ENCODE results near the gene PGLYRP4. TPM values are rescaled to one million over a fixed set of nuclear protein-coding genes. Genes with fewer than 3 reads are reported as not detected.

PGLYRP4 gene
- total RNA-seq, 1 donor from 2014 or later, result not detected

DNA sequence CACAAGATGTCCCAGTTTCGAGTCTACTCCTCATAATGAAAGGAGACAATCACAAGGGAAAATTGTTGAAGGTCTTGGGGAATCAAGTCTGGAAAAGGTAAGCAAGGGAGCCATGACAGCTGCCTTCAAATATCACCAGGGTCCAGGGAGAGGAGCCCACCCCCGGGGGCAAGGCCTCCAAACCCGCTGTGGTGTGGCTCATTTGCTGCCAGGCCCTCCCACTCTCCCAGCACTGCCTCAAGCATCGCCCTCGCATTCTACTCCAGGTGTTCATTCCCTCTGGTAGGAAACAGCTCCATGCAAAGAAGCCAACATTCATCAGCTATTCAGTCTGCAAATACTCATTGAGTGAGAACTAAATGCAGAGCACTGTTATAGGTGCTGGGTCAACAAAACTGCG is 17.6 kb upstream of the PGLYRP4 start:
- DNase-seq (no peak), ATAC-seq (no peak)
- TF ChIP-seq, protein P1, sequence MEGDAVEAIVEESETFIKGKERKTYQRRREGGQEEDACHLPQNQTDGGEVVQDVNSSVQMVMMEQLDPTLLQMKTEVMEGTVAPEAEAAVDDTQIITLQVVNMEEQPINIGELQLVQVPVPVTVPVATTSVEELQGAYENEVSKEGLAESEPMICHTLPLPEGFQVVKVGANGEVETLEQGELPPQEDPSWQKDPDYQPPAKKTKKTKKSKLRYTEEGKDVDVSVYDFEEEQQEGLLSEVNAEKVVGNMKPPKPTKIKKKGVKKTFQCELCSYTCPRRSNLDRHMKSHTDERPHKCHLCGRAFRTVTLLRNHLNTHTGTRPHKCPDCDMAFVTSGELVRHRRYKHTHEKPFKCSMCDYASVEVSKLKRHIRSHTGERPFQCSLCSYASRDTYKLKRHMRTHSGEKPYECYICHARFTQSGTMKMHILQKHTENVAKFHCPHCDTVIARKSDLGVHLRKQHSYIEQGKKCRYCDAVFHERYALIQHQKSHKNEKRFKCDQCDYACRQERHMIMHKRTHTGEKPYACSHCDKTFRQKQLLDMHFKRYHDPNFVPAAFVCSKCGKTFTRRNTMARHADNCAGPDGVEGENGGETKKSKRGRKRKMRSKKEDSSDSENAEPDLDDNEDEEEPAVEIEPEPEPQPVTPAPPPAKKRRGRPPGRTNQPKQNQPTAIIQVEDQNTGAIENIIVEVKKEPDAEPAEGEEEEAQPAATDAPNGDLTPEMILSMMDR (IDR thresholded peaks at IDR 0.05), result no peak
- no peak overlapping the region for H3K27ac ChIP-seq
- peaks cover 10% of the 10 kb centered on the region for H3K4me1 ChIP-seq
- H3K27me3 ChIP-seq, result no peaks in the 10 kb centered on the region
- H3K9me3 ChIP-seq, result no peaks in the 10 kb centered on the region
- intact Hi-C loops (cut with DNase I), result no loop called here
- H3K4me3 ChIP-seq, result no peak overlapping the region
- no peaks in the 10 kb centered on the region for H3K36me3 ChIP-seq

DNA sequence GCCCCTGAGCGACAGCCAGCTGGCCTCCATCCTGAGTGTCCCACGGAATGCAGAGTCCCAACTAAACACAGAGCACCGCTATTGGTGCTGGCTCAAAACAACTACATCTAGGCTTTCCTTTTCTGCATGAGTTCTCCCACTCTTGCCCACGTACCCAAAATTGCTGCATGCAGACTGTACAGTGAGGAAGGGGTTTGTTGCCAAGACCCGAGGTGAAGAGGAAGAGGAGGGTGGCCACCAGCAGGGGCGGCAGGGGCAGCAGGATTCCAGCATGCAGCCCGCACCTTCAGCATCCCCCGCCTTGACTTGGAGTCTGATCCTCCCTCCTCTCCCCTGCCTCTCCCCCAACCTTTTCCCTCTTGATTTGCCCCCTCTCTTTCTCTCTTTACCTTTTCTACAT is 17.1 kb upstream of the PGLYRP4 start:
- peaks cover 10% of the 10 kb centered on the region for H3K4me1 ChIP-seq
- H3K9me3 ChIP-seq, result no peaks in the 10 kb centered on the region
- ATAC-seq (no peak), DNase-seq (no peak)
- no peaks in the 10 kb centered on the region for H3K36me3 ChIP-seq
- TF ChIP-seq, protein P1 (IDR thresholded peaks at IDR 0.05), result no peak
- no peak overlapping the region for H3K4me3 ChIP-seq
- H3K27ac ChIP-seq, result no peak overlapping the region
- intact Hi-C loops (cut with DNase I), result no loop called here
- no peaks in the 10 kb centered on the region for H3K27me3 ChIP-seq

DNA sequence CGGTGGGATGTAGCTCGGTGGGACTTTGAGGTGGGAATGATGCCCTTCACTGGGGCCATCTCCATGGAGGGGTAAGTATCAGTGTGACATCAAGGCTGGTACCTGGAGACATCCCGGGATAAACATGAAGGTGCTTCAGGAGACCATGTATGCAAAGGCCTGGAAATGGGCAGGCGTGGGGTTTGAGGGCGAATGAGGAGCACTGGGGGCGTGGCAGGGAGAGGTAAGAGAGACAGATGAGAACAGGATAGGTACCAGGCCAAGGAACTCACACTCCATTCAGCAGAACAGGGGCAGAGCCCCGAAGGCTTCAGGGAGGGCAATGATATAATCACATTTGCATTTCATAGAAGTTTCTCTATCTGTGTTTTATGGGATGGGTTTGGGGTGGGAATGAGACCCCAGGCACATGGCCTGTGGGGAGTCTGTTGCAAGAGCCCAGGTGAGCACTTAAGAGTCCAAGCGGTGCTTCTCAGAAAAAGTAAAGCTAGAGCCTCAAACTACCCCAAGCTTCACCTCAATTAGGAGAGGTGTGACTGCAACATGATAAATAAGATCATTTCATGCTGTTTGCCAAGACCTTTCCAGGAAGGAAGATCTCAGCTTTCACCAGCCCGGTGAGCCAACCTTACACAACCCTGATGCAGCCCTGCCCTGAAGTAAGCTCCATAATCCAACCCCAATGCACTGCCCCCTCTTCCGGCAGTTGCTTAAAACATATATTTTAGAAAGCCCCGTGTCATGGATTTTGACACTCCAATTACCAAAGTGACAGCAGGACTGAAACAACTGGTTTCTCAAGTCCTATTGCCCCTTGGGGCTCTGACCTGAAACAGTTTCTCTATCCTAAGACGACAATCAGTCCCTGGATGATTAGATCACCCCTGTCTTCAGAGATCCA is 16.4 kb upstream of the PGLYRP4 start:
- intact Hi-C loops (cut with DNase I), result no loop called here
- ATAC-seq (peak; percentile 21), DNase-seq (no peak)
- TF ChIP-seq, protein P1 (IDR thresholded peaks at IDR 0.05), result no peak
- no peak overlapping the region for H3K4me3 ChIP-seq
- no peaks in the 10 kb centered on the region for H3K27me3 ChIP-seq
- no peaks in the 10 kb centered on the region for H3K36me3 ChIP-seq
- H3K4me1 ChIP-seq, result peaks cover 10% of the 10 kb centered on the region
- no peaks in the 10 kb centered on the region for H3K9me3 ChIP-seq
- H3K27ac ChIP-seq, result no peak overlapping the region

DNA sequence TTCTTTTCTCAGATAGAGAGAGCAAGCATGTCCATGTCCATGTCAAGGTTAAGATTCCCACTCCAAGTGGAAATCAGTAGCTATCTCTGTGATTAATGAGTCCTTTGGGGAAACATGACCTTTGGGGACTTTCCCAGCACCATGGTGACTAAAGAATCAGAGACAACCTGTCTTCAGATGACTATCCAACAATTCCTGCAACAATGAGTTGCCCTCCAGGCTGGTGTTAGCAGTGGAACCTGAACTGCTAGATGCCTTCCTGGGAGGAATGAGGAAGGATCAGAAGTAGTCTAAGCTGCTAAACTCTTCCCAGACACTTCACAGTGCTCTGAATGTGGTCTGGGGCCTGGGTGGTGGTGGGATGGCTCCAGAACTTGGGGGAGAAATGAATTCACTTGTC is 15.5 kb upstream of the PGLYRP4 start:
- H3K27ac ChIP-seq, result no peak overlapping the region
- H3K9me3 ChIP-seq, result no peaks in the 10 kb centered on the region
- no peaks in the 10 kb centered on the region for H3K27me3 ChIP-seq
- ATAC-seq (no peak), DNase-seq (no peak)
- no peaks in the 10 kb centered on the region for H3K36me3 ChIP-seq
- TF ChIP-seq, protein P1 (IDR thresholded peaks at IDR 0.05), result no peak
- intact Hi-C loops (cut with DNase I), result no loop called here
- no peak overlapping the region for H3K4me3 ChIP-seq
- H3K4me1 ChIP-seq, result peaks cover 10% of the 10 kb centered on the region

DNA sequence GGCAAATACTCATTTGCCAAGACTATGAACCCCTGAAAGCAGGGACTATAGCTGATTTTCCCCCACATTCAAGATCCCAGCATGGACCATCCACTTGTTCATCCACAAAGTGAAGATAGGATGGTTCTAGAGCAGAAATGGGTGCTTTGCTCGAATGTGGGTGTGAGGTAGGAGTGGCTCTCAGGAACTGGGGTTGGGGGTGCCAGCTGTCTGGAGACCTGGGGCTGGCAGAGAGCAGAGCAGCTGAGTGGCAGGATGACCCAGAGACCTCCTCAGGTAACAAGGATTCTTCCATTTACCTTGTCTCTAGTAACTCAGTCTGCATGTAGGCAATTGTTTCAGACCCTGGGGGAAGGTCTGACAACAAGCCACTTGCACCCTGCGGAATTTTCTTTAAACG is 15.0 kb upstream of the PGLYRP4 start:
- no peak for ATAC-seq
- Histone ChIP-seq H3K27ac (no peak overlapping the region), H3K4me1 (peaks cover 9% of the 10 kb centered on the region), H3K4me3 (no peak overlapping the region), H3K9me3 (no peaks in the 10 kb centered on the region), H3K36me3 (no peaks in the 10 kb centered on the region), H3K27me3 (no peaks in the 10 kb centered on the region)
- no peak for DNase-seq
- TF ChIP-seq, protein P1 (IDR thresholded peaks at IDR 0.05), result no peak
- intact Hi-C loops (cut with DNase I), result no loop called here
